Measurements from ENCODE around the gene PPP4R4. TPM values are rescaled to one million over a fixed set of nuclear protein-coding genes. Genes with fewer than 3 reads are reported as not detected.

Gene PPP4R4
- total RNA-seq, 1 donor from 2014 or later: 12.8 TPM

GRCh38 chr14:94285158-94285557 lies 111.0 kb downstream of the PPP4R4 start:
- no peak overlapping the region for H3K4me3 Mint-ChIP-seq (ENCODE audit: low read depth)

DNA sequence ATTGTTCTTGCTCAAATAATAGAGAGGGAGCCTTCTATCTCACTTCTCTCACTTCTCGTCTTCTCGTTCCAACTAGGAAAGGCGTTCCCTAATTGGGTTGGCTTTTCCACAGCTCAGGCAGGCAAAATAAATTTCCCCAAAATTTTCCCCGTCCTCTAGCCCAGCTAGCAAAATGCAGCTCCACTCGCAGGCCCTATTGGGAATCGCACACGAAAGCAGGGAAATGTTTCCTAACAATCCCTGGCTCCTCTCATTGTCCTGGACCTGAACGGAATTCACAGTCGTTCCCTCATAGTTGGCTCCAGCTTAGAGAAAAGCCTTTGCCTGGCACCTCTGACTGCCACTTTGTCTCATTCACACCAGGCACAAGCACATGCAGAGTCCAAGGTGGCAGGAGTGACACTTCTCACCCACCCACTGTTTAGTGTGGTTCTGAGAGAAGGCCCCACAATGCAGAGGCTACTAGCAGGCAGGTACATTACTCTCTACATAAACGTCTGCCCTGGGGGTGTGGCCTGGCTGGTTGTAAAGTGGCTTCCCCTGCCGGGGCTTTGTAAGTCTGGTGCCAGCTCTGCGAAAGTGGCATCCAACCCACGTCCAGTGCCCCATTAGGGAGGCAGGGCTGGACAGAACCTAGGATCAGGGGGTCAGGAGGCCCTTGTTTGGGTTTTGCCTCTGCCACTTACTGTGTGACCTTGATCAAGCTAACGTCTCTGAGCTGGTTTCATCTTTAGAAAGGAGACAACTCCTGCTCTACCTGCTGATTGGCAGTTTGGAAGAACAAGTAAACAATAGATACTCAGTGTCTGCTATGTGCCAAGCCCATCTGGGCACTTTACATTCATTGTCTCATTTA lies 114.7 kb downstream of the PPP4R4 start:
- Mint-ChIP-seq H3K27me3 (no peaks in the 10 kb centered on the region), H3K36me3 (ENCODE audit: insufficient read depth) (peaks cover 8% of the 10 kb centered on the region)

More at GRCh38 chr14:94285158-94285557, 111.0 kb downstream of the PPP4R4 start:
- no peak overlapping the region for H3K27ac Mint-ChIP-seq
- H3K4me1 Mint-ChIP-seq (ENCODE audit: low read depth): no peaks in the 10 kb centered on the region
- DNase-seq (ENCODE audit: low spot score, unreplicated experiment): no peak
- no peak for TF ChIP-seq CTCF (IDR thresholded peaks at IDR 0.05; ENCODE audit: unreplicated experiment)
- H3K36me3 Mint-ChIP-seq (ENCODE audit: insufficient read depth): peaks cover 9% of the 10 kb centered on the region
- peaks cover 5% of the 10 kb centered on the region for H3K9me3 Mint-ChIP-seq (ENCODE audit: low read depth)
- no peaks in the 10 kb centered on the region for H3K27me3 Mint-ChIP-seq

GRCh38 chr14:94290197-94290596 lies 116.1 kb downstream of the PPP4R4 start:
- peaks cover 5% of the 10 kb centered on the region for H3K9me3 Mint-ChIP-seq (ENCODE audit: low read depth)
- no peak for TF ChIP-seq CTCF (IDR thresholded peaks at IDR 0.05; ENCODE audit: unreplicated experiment)
- H3K27me3 Mint-ChIP-seq: no peaks in the 10 kb centered on the region
- no peak for DNase-seq (ENCODE audit: low spot score, unreplicated experiment)
- no peak overlapping the region for H3K27ac Mint-ChIP-seq
- H3K4me1 Mint-ChIP-seq (ENCODE audit: low read depth): peaks cover 18% of the 10 kb centered on the region
- H3K4me3 Mint-ChIP-seq (ENCODE audit: low read depth): no peak overlapping the region
- peaks cover 8% of the 10 kb centered on the region for H3K36me3 Mint-ChIP-seq (ENCODE audit: insufficient read depth)

More for the DNA sequence above, 114.7 kb downstream of the PPP4R4 start:
- H3K27ac Mint-ChIP-seq: no peak overlapping the region
- peaks cover 5% of the 10 kb centered on the region for H3K9me3 Mint-ChIP-seq (ENCODE audit: low read depth)
- DNase-seq (ENCODE audit: low spot score, unreplicated experiment): no peak
- H3K4me3 Mint-ChIP-seq (ENCODE audit: low read depth): no peak overlapping the region
- H3K4me1 Mint-ChIP-seq (ENCODE audit: low read depth): peaks cover 17% of the 10 kb centered on the region
- TF ChIP-seq CTCF (IDR thresholded peaks at IDR 0.05; ENCODE audit: unreplicated experiment): no peak

DNA sequence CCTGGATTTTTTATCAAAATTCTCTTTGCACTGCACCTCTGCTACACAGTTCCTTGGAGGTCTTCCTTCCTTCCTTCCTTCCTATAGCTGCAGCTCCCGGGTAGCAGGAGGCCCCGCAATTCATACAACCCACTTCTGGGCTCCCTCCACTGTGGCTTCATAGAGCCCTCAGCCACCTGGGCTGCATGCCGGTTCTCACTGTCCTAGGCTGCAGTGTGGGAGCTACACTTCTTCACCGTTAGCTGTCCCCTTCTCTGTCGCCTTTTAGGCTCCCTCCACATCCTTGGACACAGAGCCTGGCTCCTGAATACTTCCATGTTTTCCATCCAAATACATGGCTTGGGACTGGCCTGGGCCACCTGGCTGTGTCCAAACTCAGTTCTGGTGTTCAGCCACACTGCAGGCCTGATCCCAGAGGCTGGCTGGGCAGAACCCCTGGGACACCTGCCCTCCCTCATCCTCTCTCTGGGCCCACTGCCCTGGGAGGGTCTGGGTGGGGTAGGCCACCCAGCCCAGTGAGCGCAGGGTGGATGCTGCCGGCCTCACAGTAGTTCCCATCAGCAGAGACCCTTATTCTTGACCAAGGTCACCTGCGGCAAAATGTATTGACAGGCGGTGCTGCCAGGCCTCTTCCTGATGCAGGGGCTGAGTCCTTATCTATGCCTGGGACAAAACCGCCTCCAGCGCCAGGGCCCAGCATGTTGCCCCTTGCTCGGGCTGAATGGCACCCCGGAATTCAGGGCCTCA lies 117.2 kb downstream of the PPP4R4 start:
- no peaks in the 10 kb centered on the region for H3K27me3 Mint-ChIP-seq
- no peak for DNase-seq (ENCODE audit: low spot score, unreplicated experiment)
- H3K4me1 Mint-ChIP-seq (ENCODE audit: low read depth): peaks cover 18% of the 10 kb centered on the region
- H3K27ac Mint-ChIP-seq: no peak overlapping the region
- peaks cover 5% of the 10 kb centered on the region for H3K9me3 Mint-ChIP-seq (ENCODE audit: low read depth)
- H3K36me3 Mint-ChIP-seq (ENCODE audit: insufficient read depth): peaks cover 8% of the 10 kb centered on the region
- no peak for TF ChIP-seq CTCF (IDR thresholded peaks at IDR 0.05; ENCODE audit: unreplicated experiment)
- H3K4me3 Mint-ChIP-seq (ENCODE audit: low read depth): no peak overlapping the region

DNA sequence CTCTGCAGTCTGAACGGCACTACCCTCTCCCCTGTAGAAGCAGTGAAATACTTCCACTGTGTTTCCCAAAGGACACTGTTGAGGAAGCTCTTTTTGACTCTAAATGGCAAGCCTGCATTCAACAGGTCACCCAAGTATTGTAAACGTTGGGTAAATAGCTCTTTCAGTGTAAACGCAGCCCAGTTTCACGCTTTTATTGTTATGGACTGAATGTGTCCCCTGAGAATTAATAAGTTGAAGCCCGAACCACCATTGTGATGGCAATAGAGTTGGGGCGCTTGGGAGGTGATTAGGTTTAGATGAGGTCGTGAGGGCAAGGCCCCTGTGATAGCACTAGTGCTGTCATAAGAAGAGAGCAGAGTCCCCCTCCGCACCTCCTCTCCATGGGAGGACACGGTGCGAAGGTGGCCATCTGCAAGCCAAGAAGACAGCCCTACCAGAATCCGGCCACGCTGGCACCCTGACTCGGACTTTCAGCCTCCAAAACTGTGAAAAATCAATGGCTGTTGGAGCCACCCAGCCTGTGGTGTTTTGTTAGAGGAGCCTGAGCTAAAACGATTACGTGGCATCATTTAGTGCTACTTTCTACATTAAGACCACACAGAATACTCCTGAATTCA lies 117.9 kb downstream of the PPP4R4 start:
- Mint-ChIP-seq H3K27me3 (no peaks in the 10 kb centered on the region), H3K4me3 (ENCODE audit: low read depth) (no peak overlapping the region), H3K9me3 (ENCODE audit: low read depth) (peaks cover 5% of the 10 kb centered on the region), H3K36me3 (ENCODE audit: insufficient read depth) (peaks cover 8% of the 10 kb centered on the region), H3K4me1 (ENCODE audit: low read depth) (peaks cover 18% of the 10 kb centered on the region), H3K27ac (no peak overlapping the region)
- DNase-seq (ENCODE audit: low spot score, unreplicated experiment): no peak
- no peak for TF ChIP-seq CTCF (IDR thresholded peaks at IDR 0.05; ENCODE audit: unreplicated experiment)
